GM12878 (cell line): ENCODE results near the gene OVOL1. TPM values are rescaled to one million over a fixed set of nuclear protein-coding genes. Genes with fewer than 3 reads are reported as not detected.

Experiments used
- ATAC-seq: fragments of 200-7000 bp; cut with Tn5 transposase; 3 replicates; pipeline ENCODE4 v1.9.1; 2020; ENCODE audit warnings: mild to moderate bottlenecking, moderate library complexity
- BruUV-seq: library from RNA; stranded (reverse); fragments of 400-500 nt; replicated peaks from 2 replicates; lab custom pipeline; 2021; lab: Mats Ljungman, UMichigan
- CTCF ChIA-PET: fragments of 300-600 bp; sonication (Branson Sonifier 250); formaldehyde crosslinking; extraction: SDS; loops from one replicate; lab custom pipeline; 2021; ENCODE audit warnings: inconsistent platforms; lab: Yijun Ruan, JAX
- POLR2A ChIA-PET: fragments of 350-600 bp; formaldehyde crosslinking; extraction: SDS; loops from one replicate; lab custom pipeline; 2021; ENCODE audit warnings: inconsistent platforms; lab: Charles Lee
- RAD21 ChIA-PET: fragments of 300-600 bp; sonication (Branson Sonifier 250); formaldehyde crosslinking; loops from one replicate; lab custom pipeline; 2023; ENCODE audit warnings: antibody characterized with exemption; ENCODE audit not compliant: unreplicated experiment; lab: Charles Lee
- SMC1A ChIA-PET: fragments of 300-600 bp; sonication (Branson Sonifier 250); formaldehyde crosslinking; loops from one replicate; lab custom pipeline; 2023; ENCODE audit not compliant: unreplicated experiment, uncharacterized antibody; lab: Charles Lee
- DNase-seq: peaks from one replicate; pipeline ENCODE4 v3.0.0-alpha.2; 2011; ENCODE audit warnings: low read depth, low spot score
- FAIRE-seq: peaks from 3 replicates; lab custom pipeline; 2011; peaks lifted over from hg19 to GRCh38; lab: Jason Lieb, UNC
- H2AFZ ChIP-seq: 2 replicates; pipeline ENCODE4 v1.6.0; 2011; ENCODE audit warnings: low read depth, low read length, control low read depth; ENCODE audit not compliant: control insufficient read depth
- H3K27ac ChIP-seq: 2 replicates; pipeline ENCODE4 v1.5.1; 2011; ENCODE audit warnings: control low read depth; ENCODE audit not compliant: control insufficient read depth, insufficient read depth
- H3K27me3 ChIP-seq, 2 experiments: replicated peaks in 1 of 2; 2 replicates each; pipeline versions ENCODE4 v1.6.0 to v1.6.1; 2011; ENCODE audit warnings: low read length in 1 of 2; ENCODE audit not compliant: control insufficient read depth in 2 of 2, insufficient read depth in 2 of 2
- H3K36me3 ChIP-seq, 2 experiments: 2 replicates each; pipeline ENCODE4 v1.5.1; 2011; ENCODE audit warnings: low read length in 1 of 2; ENCODE audit not compliant: control insufficient read depth in 2 of 2, insufficient read depth in 2 of 2
- H3K4me1 ChIP-seq: 2 replicates; pipeline ENCODE4 v1.6.1; 2011; ENCODE audit warnings: mild to moderate bottlenecking, low read length, moderate library complexity, mixed read lengths; ENCODE audit not compliant: control insufficient read depth, insufficient read depth
- H3K4me2 ChIP-seq: 2 replicates; pipeline ENCODE4 v1.6.0; 2011; ENCODE audit warnings: control low read depth; ENCODE audit not compliant: control insufficient read depth, insufficient read depth
- H3K4me3 ChIP-seq: fragments of 200-600 bp; sonication (generic); 2 replicates; pipeline ENCODE4 v1.5.1; 2016
- H3K79me2 ChIP-seq: 2 replicates; pipeline ENCODE4 v1.6.0; 2011; ENCODE audit warnings: low read length; ENCODE audit not compliant: control insufficient read depth, insufficient read depth
- H3K9ac ChIP-seq: 2 replicates; pipeline ENCODE4 v1.8.0; 2011; ENCODE audit warnings: low read length, control low read depth, mixed read lengths; ENCODE audit not compliant: control insufficient read depth, insufficient read depth
- H3K9me3 ChIP-seq: replicated peaks from 3 replicates; pipeline ENCODE4 v1.5.1; 2011; ENCODE audit warnings: mild to moderate bottlenecking, low read length; ENCODE audit not compliant: control insufficient read depth, insufficient read depth
- H4K20me1 ChIP-seq: 2 replicates; pipeline ENCODE4 v1.6.0; 2011; ENCODE audit not compliant: control insufficient read depth, insufficient read depth
- ATF7 ChIP-seq: fragments of 450-650 bp; IDR thresholded peaks from 2 replicates; pipeline ENCODE4 v1.6.1; 2016; ENCODE audit warnings: low read depth, mild to moderate bottlenecking
- CREM ChIP-seq: IDR thresholded peaks from 2 replicates; pipeline ENCODE4 v1.6.1; 2014; ENCODE audit warnings: antibody characterized with exemption, low read depth
- E2F4 ChIP-seq: IDR thresholded peaks from 2 replicates; pipeline ENCODE4 v1.6.1; 2012; ENCODE audit warnings: low read depth, low read length, improper control_type of control experiment
- ETV6 ChIP-seq, 2 experiments: fragments of 450-650 bp in 1 of 2; IDR thresholded peaks in 1 of 2; conservative IDR thresholded peaks in 1 of 2; 2 replicates each; pipeline ENCODE4 v1.6.1; 2014; ENCODE audit warnings: antibody characterized with exemption in 1 of 2, borderline replicate concordance in 1 of 2, low read depth in 1 of 2, mild to moderate bottlenecking in 1 of 2, moderate library complexity in 1 of 2
- JUNB ChIP-seq: IDR thresholded peaks from 2 replicates; pipeline ENCODE4 v1.6.1; 2016; ENCODE audit warnings: antibody characterized with exemption, mild to moderate bottlenecking
- JUND ChIP-seq: IDR thresholded peaks from 2 replicates; pipeline ENCODE4 v1.6.1; 2012; ENCODE audit warnings: low read depth, mild to moderate bottlenecking, low read length, improper control_type of control experiment, moderate library complexity
- KAT2A ChIP-seq: conservative IDR thresholded peaks from 2 replicates; pipeline ENCODE4 v1.6.1; 2011; ENCODE audit warnings: low read depth, low read length; ENCODE audit not compliant: control insufficient read depth
- KDM1A ChIP-seq: fragments of 200-600 bp; sonication (generic); IDR thresholded peaks from 2 replicates; pipeline ENCODE4 v1.6.1; 2016; ENCODE audit warnings: borderline replicate concordance
- MYB ChIP-seq: fragments of 150-350 bp; IDR thresholded peaks from 2 replicates; pipeline ENCODE4 v1.6.1; 2014; ENCODE audit warnings: mild to moderate bottlenecking, low read depth, low read length, borderline replicate concordance
- NFYA ChIP-seq: IDR thresholded peaks from 2 replicates; pipeline ENCODE4 v1.6.1; 2011; ENCODE audit warnings: low read depth, mild to moderate bottlenecking, low read length, improper control_type of control experiment, borderline replicate concordance
- PAX8 ChIP-seq: fragments of 450-650 bp; IDR thresholded peaks from 2 replicates; pipeline ENCODE4 v1.6.1; 2017; ENCODE audit warnings: mild to moderate bottlenecking, moderate library complexity
- PBX3 ChIP-seq: IDR thresholded peaks from 2 replicates; pipeline ENCODE4 v1.6.1; 2011; ENCODE audit warnings: mild to moderate bottlenecking, low read depth, low read length, moderate library complexity; ENCODE audit not compliant: insufficient replicate concordance
- RUNX3 ChIP-seq: IDR thresholded peaks from 2 replicates; pipeline ENCODE4 v1.6.1; 2012; ENCODE audit warnings: low read length, inconsistent platforms
- TBL1XR1 ChIP-seq: IDR thresholded peaks from 2 replicates; pipeline ENCODE4 v1.6.1; 2012; ENCODE audit warnings: low read depth, low read length, improper control_type of control experiment
- YBX1 ChIP-seq: fragments of 450-650 bp; IDR thresholded peaks from 2 replicates; pipeline ENCODE4 v1.6.1; 2016; ENCODE audit warnings: antibody characterized with exemption
- ZNF384 ChIP-seq: IDR thresholded peaks from 2 replicates; pipeline ENCODE4 v1.6.1; 2012; ENCODE audit warnings: low read depth, mild to moderate bottlenecking, low read length, improper control_type of control experiment, borderline replicate concordance
- ZNF592 ChIP-seq: fragments of 450-650 bp; IDR thresholded peaks from 2 replicates; pipeline ENCODE4 v1.6.1; 2017; ENCODE audit warnings: mild to moderate bottlenecking, moderate library complexity
- ZSCAN29 ChIP-seq: fragments of 450-650 bp; IDR thresholded peaks from 2 replicates; pipeline ENCODE4 v1.6.1; 2017; ENCODE audit warnings: mild to moderate bottlenecking, moderate library complexity
- WGBS: methylation state at CpG from one replicate; pipeline ENCODE4 v1.1.6; 2016; ENCODE audit warnings: low lambda C conversion rate; ENCODE audit not compliant: insufficient replicate concordance, insufficient coverage; ENCODE audit errors: missing lambda C conversion rate; 5-methylcytosine and 5-hydroxymethylcytosine counted together
- in situ Hi-C: fragments of 300-500 bp; cut with MboI; formaldehyde crosslinking; loops from 9 replicates; pipeline ENCODE4 v1.14.3; 2018; ENCODE audit warnings: mixed read lengths
- intact Hi-C: fragments of 100-400 bp; cut with micrococcal nuclease; formaldehyde crosslinking; loops from one replicate; pipeline ENCODE4 v1.14.2; 2022; ENCODE audit not compliant: unreplicated experiment
- polyA plus RNA-seq, 11 experiments: library from polyadenylated mRNA; depleted of rRNA in 4 of 11; unstranded in 6 of 11; stranded (reverse) in 5 of 11; fragments of >200 nt; fragmentation: Nextera tagmentation in 4 of 11; fragmentation: Illumina TruSeq in 1 of 11; extraction: Ambion mirVana in 4 of 11; extraction: Trizol in 1 of 11; gene quantifications; 1 replicate in 1 of 11; 2 replicates in 10 of 11; pipeline versions ENCODE4 v1.2.1 to v1.2.3, GENCODE V29; 2011 to 2016; ENCODE audit warnings: inconsistent platforms in 2 of 11, missing spikeins in 2 of 11, low read depth in 1 of 11
- total RNA-seq, 4 experiments: library from RNA; depleted of rRNA in 3 of 4; stranded (reverse); fragments of >200 nt in 3 of 4; fragmentation: Illumina TruSeq in 1 of 4; extraction: Trizol in 1 of 4; gene quantifications; 2 replicates each; pipeline versions ENCODE4 v1.2.1 to v1.2.3, GENCODE V29; 2013 to 2021

Gene OVOL1
- total and polyA plus RNA-seq, 10 of the 15 experiments (the other 5 are each of a cell fraction or from before 2014, with no cell fraction given): 0.04 to 0.96 (median 0.09) TPM; not detected in 7

GRCh38 chr11:65808744-65809341, 22.0 kb downstream of the OVOL1 start:
- H3K27me3 ChIP-seq: no peaks in the 10 kb centered on the region; a peak in 1 of 4 replicates
- ChIA-PET SMC1A (interaction anchor here (0.6 kb wide), 1 partner anchor 7 kb away, joined by 4 read pairs; no protein-coding TSS in a partner anchor), CTCF (interaction anchor here (2.3 to 3.3 kb wide), 2 partner anchors 8 to 29 kb away, joined by 19 read pairs; partner anchors contain the start of gene AP5B1), RAD21 (interaction anchor here (1.5 kb wide), 1 partner anchor 39 kb away, joined by 3 read pairs; no protein-coding TSS in a partner anchor), POLR2A (interaction anchor here (0.5 to 1.2 kb wide), 3 partner anchors 21 to 301 kb away, joined by 3 to 4 read pairs (median 3); no protein-coding TSS in a partner anchor)
- DNase-seq (no peak), ATAC-seq (no peak), FAIRE-seq (no peak)
- H3K27ac ChIP-seq: no peak overlapping the region
- no peak overlapping the region for H2AFZ ChIP-seq
- in situ Hi-C loops (no loop called here), intact Hi-C loops (no loop called here)
- no peak overlapping the region for H3K4me3 ChIP-seq
- H3K79me2 ChIP-seq: no peaks in the 10 kb centered on the region
- H4K20me1 ChIP-seq: no peaks in the 10 kb centered on the region
- H3K9ac ChIP-seq: no peak overlapping the region
- H3K36me3 ChIP-seq: no peaks in the 10 kb centered on the region
- no peaks in the 10 kb centered on the region for H3K9me3 ChIP-seq
- 65% methylated on average over 19 of the region's 20 CpGs for WGBS
- H3K4me1 ChIP-seq: no peaks in the 10 kb centered on the region
- no TSS peak for BruUV-seq
- H3K4me2 ChIP-seq: no peak overlapping the region
- TF ChIP-seq PBX3 (no peak), TBL1XR1 (no peak), ZNF384 (no peak), KDM1A (no peak), PAX8 (no peak), ATF7 (no peak), JUND (no peak), E2F4 (no peak), CREM (no peak), RUNX3 (no peak), ZSCAN29 (no peak), ZNF592 (no peak), ETV6 (conservative IDR thresholded peaks at IDR 0.05 in 1 of 2, IDR thresholded peaks at IDR 0.05 in 1 of 2; ENCODE audit: borderline replicate concordance in 1 of 2, low read depth in 1 of 2) (no peak), YBX1 (no peak), MYB (no peak), JUNB (no peak), NFYA (no peak), KAT2A (no peak)
